HG02840 (cell line): Measurements from ENCODE around the gene ANO8.

Source experiments
- ATAC-seq: cut with Tn5 transposase; IDR thresholded peaks from one replicate; pipeline ENCODE4 v1.9.1; 2021; ENCODE audit warnings: mild to moderate bottlenecking, moderate library complexity, moderate number of reproducible peaks; ENCODE audit not compliant: unreplicated experiment, low FRiP score

ANO8 gene

GRCh38 chr19:17329366-17330261 lies 5.0 kb downstream of the ANO8 start:
- ATAC-seq = no peak

GRCh38 chr19:17328517-17329365 lies 5.9 kb downstream of the ANO8 start:
- no peak for ATAC-seq

- ATAC-seq = no peak
These were observed 6.8 kb downstream of the ANO8 start for GRCh38 chr19:17327654-17328516.

- no peak for ATAC-seq
These were observed 7.5 kb downstream of the ANO8 start for GRCh38 chr19:17327068-17327653.

GRCh38 chr19:17326595-17326966 lies 8.1 kb downstream of the ANO8 start:
- ATAC-seq = no peak

- no peak for ATAC-seq
These were observed 8.6 kb downstream of the ANO8 start for GRCh38 chr19:17325881-17326594.

- no peak for ATAC-seq
These were observed 9.5 kb downstream of the ANO8 start for GRCh38 chr19:17325133-17325532.

GRCh38 chr19:17324357-17325114 lies 10.1 kb downstream of the ANO8 start:
- no peak for ATAC-seq

GRCh38 chr19:17323964-17324332 lies 10.7 kb downstream of the ANO8 start:
- no peak for ATAC-seq

GRCh38 chr19:17323300-17323963 lies 11.2 kb downstream of the ANO8 start:
- ATAC-seq = no peak

- ATAC-seq = no peak
These were observed 11.8 kb downstream of the ANO8 start for GRCh38 chr19:17322854-17323253.

GRCh38 chr19:17321655-17322489 lies 12.8 kb downstream of the ANO8 start:
- no peak for ATAC-seq

- ATAC-seq = no peak
These were observed 14.2 kb downstream of the ANO8 start for GRCh38 chr19:17320435-17320834.

GRCh38 chr19:17319473-17320238 lies 15.0 kb downstream of the ANO8 start:
- no peak for ATAC-seq

GRCh38 chr19:17318966-17319365 lies 15.7 kb downstream of the ANO8 start:
- no peak for ATAC-seq

- no peak for ATAC-seq
These were observed 20.6 kb downstream of the ANO8 start for GRCh38 chr19:17314007-17314593.
